ENCODE results near the gene CABCOCO1.
A peak's percentile ranks its signal among the peaks of the same experiment; 100 is the strongest.
"Not testable (repeated sequence)": the region's sequence is repeated elsewhere in the genome, so short reads cannot be mapped to it uniquely, and the experiment has no call there.

The CABCOCO1 gene

GRCh38 chr10:61712105-61712504 is 49.4 kb downstream of the CABCOCO1 start:
- not testable (repeated sequence) for DNase-seq (ENCODE audit: low read depth, low spot score)

GRCh38 chr10:61719475-61719874 is 56.7 kb downstream of the CABCOCO1 start:
- DNase-seq (ENCODE audit: low read depth, low spot score), result not testable (repeated sequence)

GRCh38 chr10:61719906-61720305 is 57.2 kb downstream of the CABCOCO1 start:
- DNase-seq (ENCODE audit: low read depth, low spot score), result no peak

GRCh38 chr10:61721431-61721830 is 58.7 kb downstream of the CABCOCO1 start:
- DNase-seq (ENCODE audit: low read depth, low spot score), result no peak

- DNase-seq (ENCODE audit: low read depth, low spot score), result not testable (repeated sequence)
Measured at GRCh38 chr10:61725221-61725620, 62.5 kb downstream of the CABCOCO1 start.

GRCh38 chr10:61729596-61729995 is 66.9 kb downstream of the CABCOCO1 start:
- DNase-seq (ENCODE audit: low read depth, low spot score), result no peak

GRCh38 chr10:61730671-61731070 is 67.9 kb downstream of the CABCOCO1 start:
- no peak for DNase-seq (ENCODE audit: low read depth, low spot score)

GRCh38 chr10:61731638-61732037 is 68.9 kb downstream of the CABCOCO1 start:
- DNase-seq (ENCODE audit: low read depth, low spot score), result no peak

GRCh38 chr10:61732629-61733278 is 70.0 kb downstream of the CABCOCO1 start:
- no peak for DNase-seq (ENCODE audit: low read depth, low spot score)

- DNase-seq (ENCODE audit: low read depth, low spot score), result peak; percentile 7
Measured at GRCh38 chr10:61733358-61733940, 70.7 kb downstream of the CABCOCO1 start.

- DNase-seq (ENCODE audit: low read depth, low spot score), result no peak
Measured at GRCh38 chr10:61735882-61736281, 73.2 kb downstream of the CABCOCO1 start.

GRCh38 chr10:61737455-61737854 is 74.7 kb downstream of the CABCOCO1 start:
- not testable (repeated sequence) for DNase-seq (ENCODE audit: low read depth, low spot score)

GRCh38 chr10:61742812-61743211 is 80.1 kb downstream of the CABCOCO1 start:
- DNase-seq (ENCODE audit: low read depth, low spot score), result no peak

- no peak for DNase-seq (ENCODE audit: low read depth, low spot score)
Measured at GRCh38 chr10:61744469-61744868, 81.7 kb downstream of the CABCOCO1 start.

- no peak for DNase-seq (ENCODE audit: low read depth, low spot score)
Measured at GRCh38 chr10:61746377-61746776, 83.6 kb downstream of the CABCOCO1 start.

GRCh38 chr10:61747307-61747706 is 84.6 kb downstream of the CABCOCO1 start:
- DNase-seq (ENCODE audit: low read depth, low spot score), result no peak

- DNase-seq (ENCODE audit: low read depth, low spot score), result no peak
Measured at GRCh38 chr10:61749291-61749690, 86.6 kb downstream of the CABCOCO1 start.

- DNase-seq (ENCODE audit: low read depth, low spot score), result no peak
Measured at GRCh38 chr10:61750943-61751471, 88.3 kb downstream of the CABCOCO1 start.

- DNase-seq (ENCODE audit: low read depth, low spot score), result no peak
Measured at GRCh38 chr10:61751599-61751998, 88.9 kb downstream of the CABCOCO1 start.

- DNase-seq (ENCODE audit: low read depth, low spot score), result no peak
Measured at GRCh38 chr10:61752111-61753011, 89.6 kb downstream of the CABCOCO1 start.

GRCh38 chr10:61753453-61753852 is 90.7 kb downstream of the CABCOCO1 start:
- DNase-seq (ENCODE audit: low read depth, low spot score), result no peak
